ENCODE measurements around the gene OSBPL6. TPM values are rescaled to one million over a fixed set of nuclear protein-coding genes. Genes with fewer than 3 reads are reported as not detected.
"Not testable (repeated sequence)": the region's sequence is repeated elsewhere in the genome, so short reads cannot be mapped to it uniquely, and the experiment has no call there.

Gene OSBPL6
- total RNA-seq (2014; rRNA removed; shearing (Covaris generic)) = 1.5 and 3.4 TPM in 2 replicates

- peak; percentile 76 for DNase-seq (ENCODE audit: low spot score)
- in situ Hi-C loops (cut with HindIII; ENCODE audit: low sequenced_read_pairs) = no loop called here
Measured at GRCh38 chr2:178193823-178194599, at the start of gene OSBPL6. TSS of gene OSBPL6 (plus strand) at chr2:178194512. CDS start at chr2:178306185, 111,673 bp downstream.

- no peak for DNase-seq (ENCODE audit: low spot score)
- in situ Hi-C loops (cut with HindIII; ENCODE audit: low sequenced_read_pairs) = no loop called here
Measured at GRCh38 chr2:178152033-178152432, 42.3 kb upstream of the OSBPL6 start.

GRCh38 chr2:178152542-178152941, 41.8 kb upstream of the OSBPL6 start:
- in situ Hi-C loops (cut with HindIII; ENCODE audit: low sequenced_read_pairs) = no loop called here
- DNase-seq (ENCODE audit: low spot score) = no peak

GRCh38 chr2:178152977-178153376, 41.3 kb upstream of the OSBPL6 start:
- no peak for DNase-seq (ENCODE audit: low spot score)
- in situ Hi-C loops (cut with HindIII; ENCODE audit: low sequenced_read_pairs) = no loop called here

- DNase-seq (ENCODE audit: low spot score); in situ Hi-C loops (cut with HindIII; ENCODE audit: low sequenced_read_pairs): not testable (repeated sequence)
Measured at GRCh38 chr2:178153878-178154277, 40.4 kb upstream of the OSBPL6 start.

GRCh38 chr2:178155524-178155923, 38.8 kb upstream of the OSBPL6 start:
- DNase-seq (ENCODE audit: low spot score) = no peak
- in situ Hi-C loops (cut with HindIII; ENCODE audit: low sequenced_read_pairs) = no loop called here

GRCh38 chr2:178157574-178157973, 36.7 kb upstream of the OSBPL6 start:
- no peak for DNase-seq (ENCODE audit: low spot score)
- in situ Hi-C loops (cut with HindIII; ENCODE audit: low sequenced_read_pairs) = no loop called here

- DNase-seq (ENCODE audit: low spot score) = no peak
- in situ Hi-C loops (cut with HindIII; ENCODE audit: low sequenced_read_pairs) = no loop called here
Measured at GRCh38 chr2:178159966-178160365, 34.3 kb upstream of the OSBPL6 start.

GRCh38 chr2:178160601-178161000, 33.7 kb upstream of the OSBPL6 start:
- in situ Hi-C loops (cut with HindIII; ENCODE audit: low sequenced_read_pairs) = no loop called here
- no peak for DNase-seq (ENCODE audit: low spot score)

GRCh38 chr2:178163395-178163794, 30.9 kb upstream of the OSBPL6 start:
- in situ Hi-C loops (cut with HindIII; ENCODE audit: low sequenced_read_pairs) = no loop called here
- DNase-seq (ENCODE audit: low spot score) = no peak

- DNase-seq (ENCODE audit: low spot score) = no peak
- in situ Hi-C loops (cut with HindIII; ENCODE audit: low sequenced_read_pairs) = no loop called here
Measured at GRCh38 chr2:178163911-178164310, 30.4 kb upstream of the OSBPL6 start.

- no peak for DNase-seq (ENCODE audit: low spot score)
- in situ Hi-C loops (cut with HindIII; ENCODE audit: low sequenced_read_pairs) = no loop called here
Measured at GRCh38 chr2:178173657-178174056, 20.7 kb upstream of the OSBPL6 start.

GRCh38 chr2:178177066-178177679, 17.1 kb upstream of the OSBPL6 start:
- in situ Hi-C loops (cut with HindIII; ENCODE audit: low sequenced_read_pairs) = no loop called here
- no peak for DNase-seq (ENCODE audit: low spot score)

GRCh38 chr2:178180648-178181047, 13.7 kb upstream of the OSBPL6 start:
- DNase-seq (ENCODE audit: low spot score); in situ Hi-C loops (cut with HindIII; ENCODE audit: low sequenced_read_pairs): not testable (repeated sequence)

GRCh38 chr2:178187861-178188260, 6.5 kb upstream of the OSBPL6 start:
- DNase-seq (ENCODE audit: low spot score) = no peak
- in situ Hi-C loops (cut with HindIII; ENCODE audit: low sequenced_read_pairs) = no loop called here

GRCh38 chr2:178188466-178188865, 5.8 kb upstream of the OSBPL6 start:
- DNase-seq (ENCODE audit: low spot score) = no peak
- in situ Hi-C loops (cut with HindIII; ENCODE audit: low sequenced_read_pairs) = no loop called here

- in situ Hi-C loops (cut with HindIII; ENCODE audit: low sequenced_read_pairs) = no loop called here
- DNase-seq (ENCODE audit: low spot score) = peak; percentile 13
Measured at GRCh38 chr2:178191004-178191508, 3.3 kb upstream of the OSBPL6 start.

GRCh38 chr2:178191511-178191910, 2.8 kb upstream of the OSBPL6 start:
- in situ Hi-C loops (cut with HindIII; ENCODE audit: low sequenced_read_pairs) = no loop called here
- DNase-seq (ENCODE audit: low spot score) = no peak

- in situ Hi-C loops (cut with HindIII; ENCODE audit: low sequenced_read_pairs) = no loop called here
- DNase-seq (ENCODE audit: low spot score) = peak; percentile 47
Measured at GRCh38 chr2:178193496-178193822, 853 bp upstream of the OSBPL6 start.

GRCh38 chr2:178194600-178195389, 483 bp downstream of the OSBPL6 start:
- no peak for DNase-seq (ENCODE audit: low spot score)

More at GRCh38 chr2:178194600-178195389, 483 bp downstream of the OSBPL6 start:
- in situ Hi-C loops (cut with HindIII; ENCODE audit: low sequenced_read_pairs) = no loop called here

Data from G401 (cell line).